Stimulated activated CD4-positive, alpha-beta T cell treated with anti-CD3 and anti-CD28 coated beads, Interleukin-12 subunit alpha, Interleukin-12 subunit beta, amount 100 ng/mL, for 48 hours (primary cell): ENCODE results near the gene STYX.

Source experiments
- DNase-seq, 3 donors: peaks; one replicate each; pipeline ENCODE4 v3.0.0-alpha.2; 2020; ENCODE audit warnings: low read depth in 2 of 3, low spot score in 1 of 3

Gene STYX

DNA sequence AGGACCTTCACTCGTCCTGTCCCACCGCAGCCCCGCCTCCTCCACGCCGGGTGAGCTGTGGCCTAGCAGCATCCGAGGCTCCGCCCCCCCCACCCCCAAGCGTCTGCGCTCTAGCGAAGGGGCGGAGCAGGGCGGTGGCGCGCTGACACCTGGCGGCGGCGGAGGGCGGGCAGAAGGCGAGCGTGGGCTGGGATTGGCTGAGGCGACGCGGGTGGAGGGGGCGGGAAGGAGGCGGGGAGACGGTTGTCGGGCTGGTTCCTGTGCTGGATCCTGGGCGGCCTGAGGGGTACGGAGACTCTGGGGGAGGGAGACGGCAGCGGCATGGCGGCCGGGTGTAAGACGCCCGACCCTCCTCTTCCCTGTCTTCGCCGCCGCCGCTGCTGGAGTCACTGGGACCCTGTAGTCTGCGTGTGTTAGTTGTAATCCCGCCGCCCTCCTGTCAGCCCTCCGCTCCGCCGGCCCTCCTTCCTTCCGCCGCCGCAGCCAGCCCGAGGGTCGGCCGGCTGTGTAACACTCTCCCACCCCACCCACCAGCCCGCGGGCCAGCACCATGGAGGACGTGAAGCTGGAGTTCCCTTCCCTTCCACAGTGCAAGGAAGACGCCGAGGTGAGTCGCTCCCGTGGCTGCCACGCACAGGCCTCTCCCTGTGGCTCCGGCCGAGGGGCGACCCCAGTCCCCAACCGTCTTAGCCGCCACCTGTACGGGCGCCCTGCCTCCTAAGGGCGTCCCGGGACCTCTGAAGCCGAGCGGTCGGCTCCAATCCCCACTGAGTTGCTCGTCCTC lies at the start of gene STYX:
Gene STYX (plus strand): TSS at position 242 of the 784 bp plus-strand sequence. CDS start 309 bp downstream, at position 551.
- DNase-seq = peak; percentile 96 to 99 (median 96)

DNA sequence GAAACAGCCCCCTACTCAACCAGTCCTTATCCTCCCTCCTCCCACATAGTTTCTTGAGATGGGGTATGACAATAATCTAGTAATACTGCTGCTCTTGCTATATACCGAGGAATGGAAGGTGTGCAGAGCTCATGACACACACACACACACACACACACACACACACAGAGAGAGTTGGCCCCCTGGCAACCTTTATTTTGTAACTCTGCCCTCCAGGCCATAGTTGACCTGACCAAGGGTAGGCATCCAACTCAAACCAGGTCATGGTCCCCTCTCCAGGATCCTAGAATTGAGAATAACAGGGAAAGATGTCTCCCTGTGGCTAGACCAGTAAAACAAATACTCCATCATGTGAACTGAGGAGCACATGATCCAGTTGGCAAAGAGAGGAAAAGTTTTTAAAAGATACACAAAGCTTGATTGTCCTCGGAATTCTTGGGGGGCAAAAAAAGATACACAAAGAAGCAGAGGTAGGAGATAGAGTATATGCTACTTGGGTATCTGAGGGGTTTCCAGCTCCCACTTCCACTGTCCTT lies 45.9 kb upstream of the STYX start:
- DNase-seq = no peak

GRCh38 chr14:52686176-52686575 lies 43.8 kb upstream of the STYX start:
- no peak for DNase-seq

DNA sequence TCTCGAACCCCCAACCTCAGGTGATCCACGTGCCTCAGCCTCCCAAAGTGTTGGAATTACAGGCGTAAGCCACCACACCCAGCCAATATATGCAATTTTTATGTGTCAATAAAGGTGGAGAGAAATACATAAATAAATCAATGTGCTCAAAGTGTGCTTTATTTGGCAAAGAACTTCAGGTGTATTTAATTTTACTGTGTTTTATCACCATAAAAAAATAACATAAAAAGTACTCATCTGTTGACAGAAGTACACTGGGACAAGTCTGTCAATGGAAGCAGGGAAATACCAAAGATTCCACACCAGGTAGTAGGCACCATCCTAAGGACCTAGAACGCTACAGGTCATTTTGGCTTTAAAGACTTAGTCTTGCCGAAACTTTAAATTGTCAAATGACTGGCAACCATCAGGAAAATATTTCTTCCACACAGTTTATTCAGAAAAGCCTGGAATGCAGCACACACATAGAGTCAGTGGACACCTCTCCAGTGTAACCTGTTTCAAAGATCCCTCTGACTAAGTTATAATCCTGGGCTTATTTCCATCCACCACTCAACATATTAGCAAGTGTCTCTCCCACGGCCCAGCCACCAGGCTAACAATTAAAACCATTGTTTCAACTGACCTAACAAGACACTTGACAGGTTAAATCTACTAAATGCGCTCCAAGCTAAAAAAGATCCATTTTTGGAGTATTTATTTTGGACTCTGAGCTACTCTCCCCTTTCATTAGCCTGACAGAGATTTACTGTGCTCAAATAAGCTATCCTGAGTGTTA lies 38.8 kb upstream of the STYX start:
- DNase-seq = no peak

DNA sequence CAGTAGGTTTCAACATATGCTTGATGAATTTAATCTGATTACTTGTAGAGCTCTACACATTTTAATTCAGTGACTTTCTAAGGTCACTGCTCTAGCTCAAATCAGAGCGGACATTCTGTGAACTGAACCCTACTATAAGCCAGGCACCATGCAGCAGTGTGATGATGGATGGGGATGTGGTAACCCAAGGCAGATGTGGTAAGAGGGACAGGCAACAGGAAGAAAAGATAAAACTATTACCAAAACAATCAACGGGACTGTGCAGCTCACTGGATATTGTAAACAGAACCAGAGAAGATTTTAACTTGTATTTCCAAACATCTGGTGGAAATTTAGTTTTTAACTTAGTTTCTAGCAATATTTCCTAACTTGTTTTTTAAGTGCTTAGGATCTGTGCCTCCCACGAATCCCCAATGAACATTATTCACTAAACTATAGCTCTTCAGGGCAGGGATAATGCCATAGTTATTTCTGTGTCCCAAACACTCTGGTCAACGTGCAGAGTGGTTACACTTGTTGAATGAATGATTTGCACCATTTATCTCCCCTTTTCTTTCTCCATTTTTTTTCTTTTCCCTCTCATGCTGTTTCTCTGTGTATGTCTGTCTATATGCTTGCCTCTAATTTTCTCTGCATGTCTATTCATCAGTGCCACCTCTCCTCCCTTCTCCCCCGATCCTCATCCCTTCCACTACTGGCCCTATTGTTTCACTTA lies 37.6 kb upstream of the STYX start:
- no peak for DNase-seq

DNA sequence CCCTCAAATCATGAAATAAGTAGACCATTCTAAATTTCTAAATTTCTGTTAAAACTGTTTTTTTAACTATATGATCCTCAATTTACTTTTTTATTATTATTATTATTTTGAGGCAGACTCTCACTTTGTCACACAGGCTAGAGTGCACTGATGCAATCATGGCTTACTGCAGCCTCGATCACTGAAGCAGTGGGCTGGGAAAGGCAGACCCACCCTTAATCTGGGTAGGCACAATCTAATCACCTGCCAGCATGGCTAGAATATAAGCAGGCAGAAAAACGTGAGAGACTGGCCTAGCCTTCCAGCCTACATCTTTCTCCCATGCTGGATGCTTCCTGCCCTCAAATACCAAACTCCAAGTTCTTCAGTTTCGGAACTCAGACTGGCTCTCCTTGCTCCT lies 36.9 kb upstream of the STYX start:
- DNase-seq = no peak

DNA sequence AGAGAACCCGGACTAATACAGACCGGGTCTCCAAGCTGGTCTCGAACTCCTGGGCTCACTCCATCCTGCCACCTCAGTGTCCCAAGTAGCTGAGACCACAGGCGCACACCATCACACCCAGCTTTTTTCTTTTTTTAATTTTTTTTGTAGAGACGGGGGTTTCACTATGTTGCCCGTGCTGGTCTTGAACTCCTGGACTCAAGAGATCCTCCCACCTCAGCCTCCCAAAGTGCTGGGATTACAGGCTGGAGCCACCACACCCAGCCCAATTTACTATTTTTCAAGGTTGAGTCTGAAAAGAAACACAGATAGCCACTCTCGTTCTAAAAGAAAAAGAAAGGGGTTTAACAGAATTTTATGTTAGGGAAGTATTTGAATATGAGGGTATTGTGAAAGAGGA lies 36.4 kb upstream of the STYX start:
- DNase-seq = no peak

DNA sequence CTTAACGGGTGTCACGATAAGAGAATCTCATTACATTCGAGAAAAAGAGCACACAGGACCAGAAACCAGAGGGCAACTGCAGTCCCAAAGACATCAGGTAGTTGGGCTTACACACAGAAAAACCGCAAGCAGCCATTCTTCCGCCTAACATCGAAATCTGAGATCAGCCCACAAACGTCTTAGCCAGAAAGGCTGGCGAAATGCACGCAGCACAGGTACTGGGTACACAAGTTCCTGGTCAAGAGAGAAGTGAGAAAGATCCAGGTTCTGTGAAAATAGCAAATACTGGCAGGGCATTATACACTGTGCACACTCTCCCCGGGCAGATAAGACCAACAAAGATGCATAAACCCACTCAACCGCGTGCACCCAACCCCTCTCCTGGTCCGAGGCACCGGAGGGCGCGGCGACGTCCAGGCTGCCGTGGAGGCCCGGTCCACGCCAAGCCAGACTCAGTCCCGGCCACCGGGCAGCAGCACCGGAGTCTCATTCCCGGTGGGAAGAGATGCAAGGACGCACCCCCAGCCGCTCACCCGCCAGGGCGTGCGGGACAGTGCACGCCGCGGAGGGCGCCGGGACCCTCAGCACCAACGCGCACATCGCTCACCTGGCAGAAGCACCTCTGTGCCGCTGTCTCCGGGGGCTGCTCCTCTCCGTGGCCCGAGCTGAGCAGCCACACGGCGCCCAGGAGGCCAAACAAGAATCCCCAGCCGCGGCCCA lies 35.0 kb upstream of the STYX start:
- DNase-seq = peak; percentile 41 to 47 (median 44)

- DNase-seq = peak; percentile 42 to 71 (median 46)
Measured at GRCh38 chr14:52695481-52696091, 34.4 kb upstream of the STYX start, which contains the start of gene ERO1A. Gene ERO1A, minus strand, starts transcription at chr14:52695558. Its CDS starts 77 bp downstream, at chr14:52695481.

- no peak for DNase-seq
Measured at GRCh38 chr14:52700701-52701172, 29.2 kb upstream of the STYX start.

GRCh38 chr14:52701223-52701622 lies 28.7 kb upstream of the STYX start:
- DNase-seq = no peak

- no peak for DNase-seq
Measured at GRCh38 chr14:52703225-52703624, 26.7 kb upstream of the STYX start.

DNA sequence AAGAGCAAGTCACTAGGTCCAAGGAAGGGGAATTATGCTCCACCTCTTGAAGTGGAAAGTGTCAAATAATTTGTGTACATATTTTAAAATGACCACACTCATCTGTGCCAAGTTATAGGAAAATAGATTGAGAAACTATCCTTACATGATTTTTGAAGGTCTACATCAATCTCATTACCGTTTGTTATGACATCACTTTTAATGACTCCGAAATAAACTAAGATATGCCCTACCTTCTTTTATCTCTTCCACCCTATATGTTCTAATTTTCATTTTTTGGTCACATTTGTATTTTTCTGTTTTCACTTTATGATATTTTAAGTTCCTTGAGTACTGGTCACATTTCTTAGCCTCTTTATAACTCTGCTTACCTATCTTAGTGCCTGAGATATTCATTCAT lies 26.3 kb upstream of the STYX start:
- DNase-seq = no peak

DNA sequence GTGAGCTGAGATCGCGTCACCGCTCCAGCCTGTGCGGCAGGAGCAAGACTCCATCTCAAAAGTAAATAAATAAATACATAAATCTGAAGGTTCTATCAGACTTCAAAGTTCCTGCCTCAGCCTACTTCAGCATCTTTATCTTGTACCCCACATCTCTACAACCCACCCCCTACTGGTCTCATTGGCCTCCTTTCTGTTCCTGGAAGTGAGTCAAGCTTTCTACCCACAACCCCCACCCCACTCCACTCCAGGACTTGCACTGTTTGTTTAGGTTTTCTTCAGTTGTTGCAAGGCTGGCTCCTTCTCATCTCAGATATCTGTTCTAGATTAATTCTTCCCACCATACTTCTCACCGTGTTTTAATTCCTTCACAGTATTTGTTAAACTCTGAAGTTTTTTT lies 23.7 kb upstream of the STYX start:
- peak in 1 of 3 donors; percentile 40 for DNase-seq

GRCh38 chr14:52706724-52707706 lies 23.0 kb upstream of the STYX start, which contains the start of gene PSMC6:
Gene PSMC6, plus strand, starts transcription at chr14:52707200. Its CDS starts 20 bp downstream, at chr14:52707220.
- DNase-seq = peak; percentile 88 to 96 (median 93)

DNA sequence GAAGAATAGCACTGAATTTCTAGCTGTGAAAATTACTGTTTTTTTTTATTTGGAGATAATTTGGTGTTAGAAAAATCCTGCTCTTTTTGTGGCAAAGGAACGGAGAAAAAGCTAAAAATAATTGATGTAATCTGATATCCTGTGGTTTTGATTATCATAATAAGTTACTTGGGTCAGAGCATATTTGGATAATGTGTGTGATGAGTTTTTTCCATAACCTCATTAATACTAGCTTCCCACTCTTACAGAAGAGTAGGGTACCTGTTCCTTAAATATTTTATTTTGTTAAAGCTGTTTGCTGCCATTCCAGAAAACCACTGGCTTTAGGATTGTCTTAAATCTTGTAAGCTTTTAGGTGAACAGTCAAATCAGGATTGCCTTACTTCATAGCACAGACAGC lies 18.3 kb upstream of the STYX start:
- no peak for DNase-seq

DNA sequence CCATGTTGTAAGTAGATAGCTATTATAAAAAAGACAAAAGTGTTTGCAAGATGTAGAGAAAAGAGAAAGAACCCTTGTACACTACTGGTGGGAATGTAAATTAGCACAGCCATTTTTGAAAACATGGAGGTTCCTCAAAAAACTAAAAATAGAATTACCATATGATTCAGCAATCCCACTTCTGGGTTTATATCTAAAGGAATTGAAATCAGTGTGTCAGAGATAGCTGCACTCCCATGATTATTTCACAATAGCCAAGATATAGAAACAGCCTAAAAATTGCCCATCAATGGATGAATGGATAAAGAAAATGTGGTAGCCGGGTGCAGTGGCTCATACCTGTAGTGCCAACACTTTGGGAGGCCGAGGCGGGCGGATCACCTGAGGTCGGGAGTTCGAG lies 13.8 kb upstream of the STYX start:
- no peak for DNase-seq

DNA sequence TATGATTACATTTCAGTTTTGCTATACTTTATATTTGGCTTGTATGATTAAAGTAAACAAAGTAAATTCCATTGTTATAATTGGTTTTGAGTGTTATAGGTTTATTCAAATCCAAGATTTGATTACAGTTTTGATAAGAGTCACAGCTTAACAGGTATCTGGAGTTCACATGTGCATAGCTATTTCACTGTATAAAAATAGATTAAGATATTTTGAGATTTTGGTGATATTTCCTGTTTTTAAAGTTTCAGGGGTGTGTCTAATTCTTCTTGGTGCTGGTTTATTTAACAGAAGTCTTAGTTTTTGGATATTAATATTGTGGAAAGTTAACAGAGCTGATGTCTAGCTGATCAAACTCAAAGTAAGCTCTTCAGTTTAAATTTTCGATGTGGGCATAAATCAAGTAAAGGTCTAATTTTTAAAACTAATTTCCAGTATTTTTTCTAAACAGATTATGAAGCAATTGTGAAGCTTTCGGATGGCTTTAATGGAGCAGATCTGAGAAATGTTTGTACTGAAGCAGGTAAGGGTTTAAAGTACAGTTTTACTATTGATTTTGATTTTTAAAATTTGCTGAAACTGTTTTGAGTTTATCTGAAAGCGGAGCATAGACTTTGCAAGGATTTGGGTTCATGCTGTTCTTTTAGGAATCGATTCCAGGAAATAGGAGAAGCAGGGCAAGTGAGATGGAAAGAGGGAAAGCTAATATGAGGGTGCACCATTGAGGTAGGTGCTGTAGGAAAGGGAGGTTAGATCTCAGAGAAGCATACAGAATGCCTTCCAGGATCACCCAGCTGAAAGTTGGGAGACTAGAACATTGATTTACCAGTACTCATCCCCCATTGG lies 6.2 kb upstream of the STYX start:
- DNase-seq = no peak
